Activated CD4-positive, alpha-beta T cell treated with anti-CD3 and anti-CD28 coated beads for 48 hours (primary cell): Measurements from ENCODE around the gene LEKR1.

ENCODE experiments used
- DNase-seq: peaks from one replicate; pipeline ENCODE4 v3.0.0-alpha.2; 2020

LEKR1 gene

GRCh38 chr3:156987946-156988345 is 161.8 kb downstream of the LEKR1 start:
- DNase-seq = no peak

GRCh38 chr3:156997351-156997750 is 171.2 kb downstream of the LEKR1 start:
- DNase-seq = no peak

GRCh38 chr3:157001221-157001957 is 175.2 kb downstream of the LEKR1 start:
- DNase-seq = no peak

GRCh38 chr3:157021679-157022078 is 195.5 kb downstream of the LEKR1 start:
- DNase-seq = no peak

GRCh38 chr3:157023226-157023625 is 197.1 kb downstream of the LEKR1 start:
- DNase-seq = no peak

GRCh38 chr3:157026091-157026490 is 199.9 kb downstream of the LEKR1 start:
- no peak for DNase-seq

- DNase-seq = no peak
These were observed 201.9 kb downstream of the LEKR1 start for GRCh38 chr3:157027861-157028745.

- DNase-seq = no peak
These were observed 203.2 kb downstream of the LEKR1 start for GRCh38 chr3:157029365-157029790.

- DNase-seq = no peak
These were observed 204.6 kb downstream of the LEKR1 start for GRCh38 chr3:157030712-157031111.

- DNase-seq = no peak
These were observed 206.8 kb downstream of the LEKR1 start for GRCh38 chr3:157033001-157033400.

- DNase-seq = no peak
These were observed 214.3 kb downstream of the LEKR1 start for GRCh38 chr3:157040456-157040855.

- no peak for DNase-seq
These were observed 216.1 kb downstream of the LEKR1 start for GRCh38 chr3:157042226-157042625.

GRCh38 chr3:157043771-157044170 is 217.6 kb downstream of the LEKR1 start:
- DNase-seq = no peak

GRCh38 chr3:157045238-157045850 is 219.2 kb downstream of the LEKR1 start:
- no peak for DNase-seq

- DNase-seq = no peak
These were observed 220.4 kb downstream of the LEKR1 start for GRCh38 chr3:157046520-157046919.

GRCh38 chr3:157051055-157051454 is 224.9 kb downstream of the LEKR1 start:
- DNase-seq = no peak

GRCh38 chr3:157051591-157051990 is 225.4 kb downstream of the LEKR1 start:
- no peak for DNase-seq

- DNase-seq = no peak
These were observed 229.9 kb downstream of the LEKR1 start for GRCh38 chr3:157056035-157056434.

- no peak for DNase-seq
These were observed 232.4 kb downstream of the LEKR1 start for GRCh38 chr3:157058392-157059071.

- DNase-seq = no peak
These were observed 233.0 kb downstream of the LEKR1 start for GRCh38 chr3:157059181-157059580.

GRCh38 chr3:157059661-157060060 is 233.5 kb downstream of the LEKR1 start:
- DNase-seq = no peak

GRCh38 chr3:157061265-157061664 is 235.1 kb downstream of the LEKR1 start:
- DNase-seq = no peak

- no peak for DNase-seq
These were observed 237.3 kb downstream of the LEKR1 start for GRCh38 chr3:157063469-157063868.
